Gastrocnemius medialis (tissue), 4 donors: ENCODE results near the gene BRAF.

Source experiments
- CTCF ChIP-seq, 5 experiments: fragments of 450-650 bp in 3 of 5; fragments of 200-600 bp in 2 of 5; sonication (generic) in 2 of 5; IDR thresholded peaks in 4 of 5; conservative IDR thresholded peaks in 1 of 5; 1 replicate in 4 of 5; 2 replicates in 1 of 5; pipeline ENCODE4 v1.5.1; 2016 to 2019; ENCODE audit warnings: antibody characterized with exemption in 5 of 5, mild to moderate bottlenecking in 3 of 5, moderate library complexity in 3 of 5
- POLR2A ChIP-seq, 2 donors: fragments of 450-650 bp; IDR thresholded peaks; one replicate each; pipeline ENCODE4 v1.6.1; 2017; ENCODE audit warnings: antibody characterized with exemption in 2 of 2, mild to moderate bottlenecking in 2 of 2, moderate library complexity in 2 of 2

GRCh38 chr7:140684066-140684950 lies 240.4 kb downstream of the BRAF start:
- TF ChIP-seq CTCF (IDR thresholded peaks at IDR 0.05 in 4 of 5, conservative IDR thresholded peaks at IDR 0.05 in 1 of 5) (no peak), POLR2A (IDR thresholded peaks at IDR 0.05) (no peak)
